CD4-positive, alpha-beta T cell (primary cell): Measurements from ENCODE around the gene ALDH8A1. TPM values are rescaled to one million over a fixed set of nuclear protein-coding genes. Genes with fewer than 3 reads are reported as not detected.

ENCODE experiments used
- ATAC-seq: fragments of 200-7000 bp; cut with Tn5 transposase; one replicate; pipeline ENCODE4 v1.10.0; 2022; ENCODE audit warnings: mild to moderate bottlenecking; ENCODE audit not compliant: poor library complexity
- CTCF ChIA-PET: fragments of 350-600 bp; sonication (Branson Sonifier 250); formaldehyde crosslinking; loops from one replicate; lab custom pipeline; 2021; ENCODE audit warnings: antibody characterized with exemption, inconsistent platforms; lab: Charles Lee
- POLR2A ChIA-PET: fragments of 350-600 bp; sonication (Branson Sonifier 250); formaldehyde crosslinking; loops from one replicate; lab custom pipeline; 2021; ENCODE audit warnings: antibody characterized with exemption, inconsistent platforms; lab: Charles Lee
- DNase-seq, 14 experiments: peaks; one replicate each; pipeline ENCODE4 v3.0.0-alpha.2; 2013 to 2020; ENCODE audit warnings: mixed read lengths in 2 of 14
- H3K27ac ChIP-seq, 2 donors: one replicate each; pipeline versions ENCODE4 v1.5.1 to v1.7.0; 2013; ENCODE audit warnings: low read length in 2 of 2, low read depth in 1 of 2, mild to moderate bottlenecking in 1 of 2
- H3K27me3 ChIP-seq, 2 experiments: 1 replicate in 1 of 2; 2 replicates in 1 of 2; pipeline versions ENCODE4 v1.6.1 to v1.7.0; 2013; ENCODE audit warnings: low read length in 2 of 2, control low read depth in 1 of 2, mild to moderate bottlenecking in 1 of 2, moderate library complexity in 1 of 2; ENCODE audit not compliant: insufficient read depth in 2 of 2, control insufficient read depth in 1 of 2
- H3K36me3 ChIP-seq: one replicate; pipeline ENCODE4 v1.6.1; 2013; ENCODE audit warnings: low read length, control low read depth; ENCODE audit not compliant: insufficient read depth
- H3K4me1 ChIP-seq: one replicate; pipeline ENCODE4 v1.6.1; 2013; ENCODE audit warnings: low read length, control low read depth; ENCODE audit not compliant: insufficient read depth
- H3K4me3 ChIP-seq: one replicate; pipeline ENCODE4 v1.5.1; 2013; ENCODE audit warnings: mild to moderate bottlenecking, low read length, moderate library complexity
- H3K9me3 ChIP-seq, 2 experiments: 1 replicate in 1 of 2; 2 replicates in 1 of 2; pipeline versions ENCODE4 v1.6.1 to v1.7.0; 2013; ENCODE audit warnings: low read length in 2 of 2, mild to moderate bottlenecking in 2 of 2, control low read depth in 1 of 2, moderate library complexity in 1 of 2; ENCODE audit not compliant: control insufficient read depth in 1 of 2, insufficient read depth in 1 of 2
- H3K27ac Mint-ChIP-seq: one replicate; pipeline ENCODE4 v1.8.0; 2020; ENCODE audit warnings: mixed read lengths
- H3K27me3 Mint-ChIP-seq: one replicate; pipeline ENCODE4 v1.8.0; 2021; ENCODE audit warnings: mixed read lengths
- H3K36me3 Mint-ChIP-seq: one replicate; pipeline ENCODE4 v1.8.0; 2021; ENCODE audit warnings: low read depth, mixed read lengths
- H3K4me1 Mint-ChIP-seq: one replicate; pipeline ENCODE4 v1.8.0; 2021; ENCODE audit warnings: low read depth, mixed read lengths
- H3K4me3 Mint-ChIP-seq: one replicate; pipeline ENCODE4 v1.8.0; 2020; ENCODE audit warnings: mild to moderate bottlenecking, mixed read lengths
- H3K9me3 Mint-ChIP-seq: one replicate; pipeline ENCODE4 v1.8.0; 2020; ENCODE audit warnings: mixed read lengths
- CTCF ChIP-seq: fragments of 200-600 bp; IDR thresholded peaks from one replicate; pipeline ENCODE4 v1.8.0; 2022; ENCODE audit warnings: antibody characterized with exemption, mild to moderate bottlenecking
- intact Hi-C, 2 experiments: fragments of 100-400 bp; cut with DNase I in 1 of 2; cut with micrococcal nuclease in 1 of 2; formaldehyde crosslinking; loops; one replicate each; pipeline versions ENCODE4 v1.15.1 to v1.9.0; 2023 to 2025; cut with DNase I, micrococcal nuclease
- total RNA-seq, 174 experiments: library from RNA in 2 of 174; stranded (reverse) in 2 of 174; gene quantifications; one replicate each; pipeline ENCODE4 v1.2.3 and lab custom pipeline; 2021 to 2026

The ALDH8A1 gene
- total RNA-seq, 2 experiments from 2014 or later, result 1.4 to 1.6 TPM

DNA sequence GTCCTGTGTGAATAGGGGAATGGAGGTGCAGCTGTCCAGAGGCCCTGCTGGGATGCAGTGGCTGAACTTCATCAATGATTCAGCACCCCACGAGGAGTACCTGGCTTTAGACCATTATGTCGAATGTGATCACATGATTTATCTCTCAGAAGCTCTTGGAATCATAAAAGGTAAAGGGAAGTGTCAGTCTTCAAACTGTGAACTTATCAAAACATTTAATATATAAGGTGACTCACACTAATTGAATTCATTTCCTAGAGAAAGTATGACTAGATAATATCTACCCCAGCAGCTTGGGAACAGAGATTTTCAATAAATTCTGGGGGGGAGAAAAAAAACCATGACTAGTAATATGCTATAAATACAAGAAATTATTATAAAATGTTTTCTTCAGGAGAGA is 29.5 kb downstream of the ALDH8A1 start:
- no peak for DNase-seq
- no peaks in the 10 kb centered on the region for H3K27me3 Mint-ChIP-seq
- H3K4me3 ChIP-seq, result no peak overlapping the region
- intact Hi-C loops, result no loop called here
- no peak overlapping the region for H3K27ac ChIP-seq
- no peaks in the 10 kb centered on the region for H3K9me3 Mint-ChIP-seq
- no peaks in the 10 kb centered on the region for H3K4me1 Mint-ChIP-seq
- H3K4me3 Mint-ChIP-seq, result no peak overlapping the region
- H3K9me3 ChIP-seq, result no peaks in the 10 kb centered on the region
- H3K4me1 ChIP-seq, result no peaks in the 10 kb centered on the region
- ChIA-PET CTCF (interaction anchor here (1.5 kb wide), 1 partner anchor 20 kb away, joined by 4 read pairs; no protein-coding TSS in a partner anchor), POLR2A (no interaction called here)
- H3K27me3 ChIP-seq, result no peaks in the 10 kb centered on the region
- TF ChIP-seq CTCF, result no peak
- no peaks in the 10 kb centered on the region for H3K36me3 Mint-ChIP-seq
- no peak overlapping the region for H3K27ac Mint-ChIP-seq
- no peak for ATAC-seq
- H3K36me3 ChIP-seq, result no peaks in the 10 kb centered on the region

DNA sequence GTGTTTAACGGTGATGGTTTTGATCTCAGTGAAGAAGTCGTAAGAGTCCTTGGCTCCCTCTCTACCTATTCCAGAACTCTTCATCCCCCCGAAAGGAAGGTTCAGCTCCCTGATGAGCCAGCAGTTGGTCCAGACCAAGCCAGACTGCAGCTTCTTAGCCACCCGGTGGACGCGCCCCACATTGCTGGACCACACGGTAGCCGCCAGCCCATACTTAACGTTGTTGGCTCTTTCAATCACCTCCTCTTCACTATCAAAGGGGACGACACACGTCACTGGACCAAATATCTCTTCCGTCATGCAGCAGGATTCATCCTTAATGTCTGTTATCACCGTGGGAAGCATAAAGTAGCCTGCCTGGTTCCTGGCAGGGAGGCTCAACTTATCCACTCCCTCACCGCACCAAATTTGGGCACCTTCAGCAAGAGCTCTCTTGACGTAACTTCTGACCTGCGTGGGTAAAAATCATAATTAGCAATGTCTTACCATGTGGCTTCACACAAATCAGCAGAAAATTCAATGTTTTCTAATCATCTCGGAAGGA is 31.4 kb downstream of the ALDH8A1 start:
- Histone ChIP-seq H3K27ac (no peak overlapping the region), H3K4me3 (no peak overlapping the region), H3K9me3 (no peaks in the 10 kb centered on the region), H3K27me3 (no peaks in the 10 kb centered on the region), H3K4me1 (no peaks in the 10 kb centered on the region), H3K36me3 (no peaks in the 10 kb centered on the region)
- ChIA-PET POLR2A (no interaction called here), CTCF (no interaction called here)
- ATAC-seq (no peak), DNase-seq (no peak)
- no peaks in the 10 kb centered on the region for H3K4me1 Mint-ChIP-seq
- H3K27me3 Mint-ChIP-seq, result no peaks in the 10 kb centered on the region
- no peak overlapping the region for H3K4me3 Mint-ChIP-seq
- H3K36me3 Mint-ChIP-seq, result no peaks in the 10 kb centered on the region
- TF ChIP-seq CTCF, result no peak
- intact Hi-C loops, result no loop called here
- no peak overlapping the region for H3K27ac Mint-ChIP-seq
- no peaks in the 10 kb centered on the region for H3K9me3 Mint-ChIP-seq

- no peaks in the 10 kb centered on the region for H3K27me3 Mint-ChIP-seq
- POLR2A ChIA-PET, result no interaction called here
- ATAC-seq, result no peak
Observed at GRCh38 chr6:134911547-134911946, 38.4 kb downstream of the ALDH8A1 start.

More at GRCh38 chr6:134911547-134911946, 38.4 kb downstream of the ALDH8A1 start:
- no peaks in the 10 kb centered on the region for H3K9me3 Mint-ChIP-seq
- H3K9me3 ChIP-seq, result no peaks in the 10 kb centered on the region
- no peaks in the 10 kb centered on the region for H3K4me1 Mint-ChIP-seq
- CTCF ChIA-PET, result no interaction called here
- no peak overlapping the region for H3K27ac ChIP-seq
- no peaks in the 10 kb centered on the region for H3K36me3 Mint-ChIP-seq
- no peak overlapping the region for H3K27ac Mint-ChIP-seq
- no peaks in the 10 kb centered on the region for H3K27me3 ChIP-seq
- H3K4me3 Mint-ChIP-seq, result no peak overlapping the region
- DNase-seq, result no peak
- H3K4me3 ChIP-seq, result no peak overlapping the region
- no peaks in the 10 kb centered on the region for H3K36me3 ChIP-seq
- H3K4me1 ChIP-seq, result no peaks in the 10 kb centered on the region
- TF ChIP-seq CTCF, result no peak
- intact Hi-C loops, result no loop called here
